ENCODE results near the gene SLC41A2.

The SLC41A2 gene

GRCh38 chr12:104958001-104958804, at the start of gene SLC41A2:
SLC41A2 (minus strand) TSS chr12:104958290; CDS start chr12:104928527, 29,763 bp downstream.
- Histone ChIP-seq H3K4me2 (ENCODE audit: low read depth, low read length, poor library complexity, severe bottlenecking) (peak within 1 kb of the TSS; percentile 83), H3K9ac (ENCODE audit: low read depth, low read length, poor library complexity, severe bottlenecking) (peak within 1 kb of the TSS; percentile 64), H4K20me1 (ENCODE audit: insufficient read depth, low read length, poor library complexity, severe bottlenecking) (no peaks in the 10 kb centered on the region), H3K27me3 (ENCODE audit: insufficient read depth, low read length, poor library complexity, severe bottlenecking) (no peaks in the 10 kb centered on the region), H3K4me1 (ENCODE audit: insufficient read depth, low read length, poor library complexity, severe bottlenecking) (peaks cover 14% of the 10 kb centered on the region), H3F3A (ENCODE audit: low read depth) (no peaks in the 10 kb centered on the region), H3K79me2 (ENCODE audit: insufficient read depth, low read length) (no peaks in the 10 kb centered on the region), H3K9me3 (ENCODE audit: insufficient read depth, low read depth, low read length) (no peaks in the 10 kb centered on the region), H2AFZ (ENCODE audit: low read length) (peak within 1 kb of the TSS; percentile 97), H3K4me3 (ENCODE audit: low read length, poor library complexity, severe bottlenecking) (peak within 1 kb of the TSS; percentile 84), H3K9me2 (replicated peaks; ENCODE audit: low read depth, low read length) (no peaks in the 10 kb centered on the region), H3K36me3 (ENCODE audit: insufficient read depth, low read length) (no peaks in the 10 kb centered on the region)
- TF ChIP-seq EZH2phosphoT487 (IDR thresholded peaks at IDR 0.05; ENCODE audit: borderline replicate concordance) (no peak), CTCF (conservative IDR thresholded peaks at IDR 0.05; ENCODE audit: low read length) (no peak)

GRCh38 chr12:105001476-105001875, 43.4 kb upstream of the SLC41A2 start:
- TF ChIP-seq CTCF (conservative IDR thresholded peaks at IDR 0.05; ENCODE audit: low read length) (no peak), EZH2phosphoT487 (IDR thresholded peaks at IDR 0.05; ENCODE audit: borderline replicate concordance) (no peak)
- Histone ChIP-seq H3K27me3 (ENCODE audit: insufficient read depth, low read length, poor library complexity, severe bottlenecking) (no peaks in the 10 kb centered on the region), H3K79me2 (ENCODE audit: insufficient read depth, low read length) (no peaks in the 10 kb centered on the region), H3K9ac (ENCODE audit: low read depth, low read length, poor library complexity, severe bottlenecking) (no peak overlapping the region), H3F3A (ENCODE audit: low read depth) (no peaks in the 10 kb centered on the region), H3K4me1 (ENCODE audit: insufficient read depth, low read length, poor library complexity, severe bottlenecking) (no peaks in the 10 kb centered on the region), H3K9me2 (replicated peaks; ENCODE audit: low read depth, low read length) (no peaks in the 10 kb centered on the region), H3K4me2 (ENCODE audit: low read depth, low read length, poor library complexity, severe bottlenecking) (no peak overlapping the region), H3K4me3 (ENCODE audit: low read length, poor library complexity, severe bottlenecking) (no peak overlapping the region), H2AFZ (ENCODE audit: low read length) (no peak overlapping the region), H3K36me3 (ENCODE audit: insufficient read depth, low read length) (peaks cover 31% of the 10 kb centered on the region), H4K20me1 (ENCODE audit: insufficient read depth, low read length, poor library complexity, severe bottlenecking) (no peaks in the 10 kb centered on the region), H3K9me3 (ENCODE audit: insufficient read depth, low read depth, low read length) (no peaks in the 10 kb centered on the region)

- peaks cover 42% of the 10 kb centered on the region for H3K36me3 ChIP-seq (ENCODE audit: insufficient read depth, low read length)
- H3K4me2 ChIP-seq (ENCODE audit: low read depth, low read length, poor library complexity, severe bottlenecking) = no peak overlapping the region
- no peak overlapping the region for H3K4me3 ChIP-seq (ENCODE audit: low read length, poor library complexity, severe bottlenecking)
- no peak overlapping the region for H2AFZ ChIP-seq (ENCODE audit: low read length)
- H3K9me2 ChIP-seq (replicated peaks; ENCODE audit: low read depth, low read length) = no peaks in the 10 kb centered on the region
- no peaks in the 10 kb centered on the region for H4K20me1 ChIP-seq (ENCODE audit: insufficient read depth, low read length, poor library complexity, severe bottlenecking)
- H3K9me3 ChIP-seq (ENCODE audit: insufficient read depth, low read depth, low read length) = no peaks in the 10 kb centered on the region
- TF ChIP-seq EZH2phosphoT487 (IDR thresholded peaks at IDR 0.05; ENCODE audit: borderline replicate concordance) (no peak), CTCF (conservative IDR thresholded peaks at IDR 0.05; ENCODE audit: low read length) (no peak)
- no peak overlapping the region for H3K9ac ChIP-seq (ENCODE audit: low read depth, low read length, poor library complexity, severe bottlenecking)
- no peaks in the 10 kb centered on the region for H3F3A ChIP-seq (ENCODE audit: low read depth)
- no peaks in the 10 kb centered on the region for H3K4me1 ChIP-seq (ENCODE audit: insufficient read depth, low read length, poor library complexity, severe bottlenecking)
- H3K27me3 ChIP-seq (ENCODE audit: insufficient read depth, low read length, poor library complexity, severe bottlenecking) = no peaks in the 10 kb centered on the region
- H3K79me2 ChIP-seq (ENCODE audit: insufficient read depth, low read length) = no peaks in the 10 kb centered on the region
Measured at GRCh38 chr12:104999347-104999685, 41.2 kb upstream of the SLC41A2 start.
